Thymus (tissue), 11 donors: Measurements from ENCODE around the gene HOXC12. TPM values are rescaled to one million over a fixed set of nuclear protein-coding genes. Genes with fewer than 3 reads are reported as not detected.

Experiments
- DNase-seq, 9 donors: peaks; one replicate each; pipeline ENCODE4 v3.0.0-alpha.2; 2013; ENCODE audit warnings: low spot score in 9 of 9, low read depth in 6 of 9, missing footprints in 1 of 9
- H3K27ac ChIP-seq, 2 donors: one replicate each; pipeline ENCODE4 v1.5.1; 2013; ENCODE audit warnings: control low read depth in 1 of 2, low read depth in 1 of 2, low read length in 1 of 2, mild to moderate bottlenecking in 1 of 2, moderate library complexity in 1 of 2
- H3K27me3 ChIP-seq, 2 donors: one replicate each; pipeline ENCODE4 v1.5.1; 2013; ENCODE audit warnings: low read length in 1 of 2; ENCODE audit not compliant: control insufficient read depth in 2 of 2, insufficient read depth in 1 of 2
- H3K36me3 ChIP-seq, 2 donors: one replicate each; pipeline ENCODE4 v1.5.1; 2013; ENCODE audit warnings: low read length in 1 of 2, mild to moderate bottlenecking in 1 of 2, moderate library complexity in 1 of 2; ENCODE audit not compliant: control insufficient read depth in 2 of 2, insufficient read depth in 2 of 2
- H3K4me1 ChIP-seq, 2 donors: one replicate each; pipeline ENCODE4 v1.5.1; 2013; ENCODE audit warnings: low read length in 2 of 2; ENCODE audit not compliant: control insufficient read depth in 2 of 2, insufficient read depth in 2 of 2
- H3K4me3 ChIP-seq, 2 donors: one replicate each; pipeline ENCODE4 v1.5.1; 2013; ENCODE audit warnings: low read length in 2 of 2, control low read depth in 1 of 2, mild to moderate bottlenecking in 1 of 2
- H3K9me3 ChIP-seq, 2 donors: one replicate each; pipeline ENCODE4 v1.5.1; 2013; ENCODE audit warnings: low read length in 1 of 2, mild to moderate bottlenecking in 1 of 2; ENCODE audit not compliant: control insufficient read depth in 2 of 2, insufficient read depth in 1 of 2
- WGBS: extraction: QIAGEN DNeasy Blood & Tissue Kit; methylation state at CpG from one replicate; pipeline ENCODE4 v1.1.7; 2013; 5-methylcytosine and 5-hydroxymethylcytosine counted together
- polyA plus RNA-seq: library from polyadenylated mRNA; stranded (reverse); fragments of 200-250 nt; gene quantifications from one replicate; pipeline ENCODE4 v1.2.3, GENCODE V29; 2013
- total RNA-seq: library from RNA; stranded (reverse); fragments of 120-200 nt; gene quantifications from one replicate; pipeline ENCODE4 v1.2.4, GENCODE V29; 2013
- donor health status: healthy.

The HOXC12 gene
- total and polyA plus RNA-seq, 2 donors = 0.05 to 0.07 TPM

DNA sequence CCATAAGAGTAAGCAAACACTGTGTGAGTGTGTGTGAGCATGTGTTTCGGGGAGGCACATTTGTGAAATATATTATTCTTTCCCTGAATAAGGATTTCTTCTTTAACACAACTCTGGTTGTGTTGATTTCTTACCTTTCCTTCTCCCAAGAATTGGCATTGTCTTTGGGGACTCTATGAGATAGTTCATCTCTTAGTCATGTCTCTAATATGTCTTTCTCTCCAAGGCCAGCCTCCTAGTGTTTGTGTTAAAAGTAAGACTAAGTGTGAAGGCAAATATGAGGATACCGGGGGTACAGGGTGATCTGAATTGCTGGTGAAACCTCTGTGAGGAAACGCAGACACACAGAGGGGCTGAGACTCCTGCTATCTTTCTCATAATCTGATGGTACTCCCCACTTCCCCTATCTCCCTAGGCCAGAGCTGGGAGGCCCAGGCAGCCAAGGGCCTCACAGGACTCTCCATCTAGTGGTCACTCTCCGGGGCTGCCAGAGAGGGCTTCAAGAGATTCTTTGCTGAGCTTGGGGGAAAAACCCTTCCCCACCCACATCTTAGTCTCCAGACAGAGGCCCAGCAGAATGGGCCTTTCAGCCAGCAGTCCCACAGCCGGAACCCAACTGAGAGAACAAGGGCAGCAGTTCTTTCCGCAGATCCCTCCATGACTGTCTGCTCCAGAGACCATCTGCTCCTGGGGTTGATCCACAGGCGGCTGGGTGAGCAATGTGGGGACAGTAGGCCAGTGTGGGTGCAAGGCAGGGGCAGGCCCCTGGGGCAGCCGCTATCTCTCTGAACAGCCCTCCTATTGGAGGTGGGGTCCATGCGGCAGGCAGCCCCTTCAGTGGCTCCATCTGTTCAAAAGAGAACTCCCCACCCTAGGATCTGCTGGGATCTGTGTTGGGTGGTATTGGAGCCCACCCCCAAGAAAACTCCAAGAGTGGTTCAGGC is 5.8 kb upstream of the HOXC12 start:
- 33% methylated on average over 9 of the region's 9 CpGs for WGBS
- Histone ChIP-seq H3K36me3 (no peaks in the 10 kb centered on the region), H3K27me3 (peaks cover 90 to 100% of the 10 kb centered on the region in 2 donors), H3K9me3 (peaks cover 1 to 12% of the 10 kb centered on the region in 2 donors), H3K4me3 (no peak overlapping the region), H3K4me1 (no peaks in the 10 kb centered on the region), H3K27ac (no peak overlapping the region)
- DNase-seq = no peak

- Histone ChIP-seq H3K27ac (no peak overlapping the region), H3K36me3 (no peaks in the 10 kb centered on the region), H3K4me3 (no peak overlapping the region), H3K4me1 (no peaks in the 10 kb centered on the region), H3K27me3 (peaks cover 90 to 100% of the 10 kb centered on the region in 2 donors), H3K9me3 (peaks cover under 1 to 12% of the 10 kb centered on the region in 2 donors)
- WGBS = 8% methylated on average over 34 of the region's 34 CpGs
- no peak for DNase-seq
Observed at GRCh38 chr12:53949631-53950436, 4.9 kb upstream of the HOXC12 start.

DNA sequence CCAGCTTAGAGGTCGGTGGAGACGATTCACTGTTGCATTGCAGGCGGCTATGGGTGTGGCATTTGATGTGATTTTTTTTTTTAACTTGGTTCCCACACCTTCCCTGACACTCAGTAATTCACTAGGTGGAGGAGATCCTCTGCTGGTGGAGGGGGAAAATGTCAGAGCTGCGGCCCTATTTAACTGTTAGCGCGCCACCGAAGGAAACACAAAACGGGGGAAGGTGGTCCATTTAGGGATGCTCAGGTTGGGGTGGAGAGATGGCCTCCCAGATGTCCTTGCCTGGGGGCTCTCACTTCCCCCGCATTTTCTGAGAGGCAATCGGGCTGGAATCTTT is 4.3 kb upstream of the HOXC12 start:
- Histone ChIP-seq H3K36me3 (no peaks in the 10 kb centered on the region), H3K4me1 (no peaks in the 10 kb centered on the region), H3K27me3 (peaks cover 90 to 99% of the 10 kb centered on the region in 2 donors), H3K27ac (no peak overlapping the region), H3K9me3 (peaks cover 0 to 9% of the 10 kb centered on the region in 2 donors), H3K4me3 (no peak overlapping the region)
- no peak for DNase-seq
- 9% methylated on average over 10 of the region's 10 CpGs for WGBS

DNA sequence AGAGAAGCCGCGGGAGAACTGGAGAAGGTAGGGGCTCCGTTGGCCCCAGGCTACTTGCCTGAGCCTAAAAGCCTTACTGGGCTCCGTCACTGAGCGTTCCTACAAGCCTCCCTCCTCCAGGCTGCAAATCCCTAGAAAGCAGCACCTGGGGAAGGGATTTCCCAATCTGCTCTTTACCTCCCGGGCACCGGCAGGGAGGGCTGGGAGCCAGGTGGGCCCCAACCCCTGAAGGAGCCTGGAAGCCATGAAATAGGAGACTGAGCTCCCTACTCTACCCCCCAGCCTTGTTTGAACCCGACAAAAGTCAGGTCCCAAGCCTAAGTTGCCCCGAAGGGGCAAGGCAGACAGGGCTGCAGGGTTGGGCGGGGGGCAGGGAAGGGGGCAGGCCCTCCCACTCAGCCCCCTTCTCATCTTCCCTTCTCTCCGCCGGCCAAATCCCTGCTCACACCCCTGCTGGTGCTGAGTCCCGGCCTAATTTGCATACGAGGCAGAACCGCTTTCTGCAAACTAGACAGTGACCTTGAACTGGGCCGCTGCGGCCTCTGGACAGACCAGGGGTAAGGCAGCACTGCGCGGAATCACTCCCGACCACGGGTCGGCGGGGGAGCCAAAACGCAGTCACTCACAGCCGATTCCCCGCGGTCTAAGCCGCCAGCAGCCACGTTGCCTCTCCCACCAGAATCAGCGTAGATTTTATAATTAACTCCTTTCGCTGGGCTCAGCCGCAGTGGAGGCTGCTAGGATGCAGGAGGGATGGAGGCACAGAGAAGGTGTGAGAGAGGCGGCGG is 3.7 kb upstream of the HOXC12 start:
- Histone ChIP-seq H3K4me3 (no peak overlapping the region), H3K27ac (no peak overlapping the region), H3K9me3 (peaks cover 0 to 9% of the 10 kb centered on the region in 2 donors), H3K36me3 (no peaks in the 10 kb centered on the region), H3K4me1 (no peaks in the 10 kb centered on the region), H3K27me3 (peaks cover 91 to 99% of the 10 kb centered on the region in 2 donors)
- no peak for DNase-seq
- WGBS = 8% methylated on average over 34 of the region's 34 CpGs

DNA sequence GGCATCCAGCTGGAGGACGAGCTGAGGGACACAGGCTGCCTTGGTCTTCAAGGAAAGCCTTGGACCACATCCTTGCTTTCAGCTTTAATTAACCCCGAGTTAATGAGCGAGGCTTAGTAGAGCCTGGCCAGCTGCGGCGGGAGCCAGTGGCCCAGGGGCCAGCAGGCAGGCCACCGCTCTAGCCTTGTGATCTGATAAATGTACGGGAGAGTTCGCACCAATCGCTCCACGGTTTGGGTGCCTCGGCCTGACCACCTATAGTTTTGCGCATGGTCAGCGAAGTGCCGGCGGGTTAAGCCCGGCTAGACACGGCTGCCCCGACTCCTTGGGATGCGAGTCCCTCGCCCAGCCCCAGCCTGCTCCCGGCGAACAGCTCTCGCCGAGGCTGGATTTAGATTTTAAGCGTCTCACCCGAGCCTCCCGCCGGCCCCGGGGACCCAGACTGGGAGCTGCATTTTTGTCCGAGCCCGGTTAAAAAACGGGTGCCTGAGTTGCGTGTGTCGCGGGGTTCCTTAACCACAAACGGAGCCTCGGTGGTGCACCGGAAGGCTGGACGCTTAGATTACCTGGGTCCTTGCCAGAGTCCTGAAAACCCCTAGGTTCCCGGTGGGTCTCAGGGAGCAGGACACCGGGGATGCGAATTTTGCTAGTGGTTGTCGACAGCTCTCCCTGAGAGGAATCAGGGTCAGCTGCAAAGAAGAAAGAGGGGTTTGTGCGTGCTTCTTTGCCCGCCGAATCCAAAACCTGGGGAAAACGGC is 2.9 kb upstream of the HOXC12 start:
- peaks cover 0 to 9% of the 10 kb centered on the region in 2 donors for H3K9me3 ChIP-seq
- H3K4me1 ChIP-seq = no peaks in the 10 kb centered on the region
- H3K4me3 ChIP-seq = no peak overlapping the region
- no peaks in the 10 kb centered on the region for H3K36me3 ChIP-seq
- peaks cover 91 to 99% of the 10 kb centered on the region in 2 donors for H3K27me3 ChIP-seq
- H3K27ac ChIP-seq = no peak overlapping the region
- WGBS = 4% methylated on average over 47 of the region's 47 CpGs
- DNase-seq = no peak

GRCh38 chr12:53952335-53952694 is 2.4 kb upstream of the HOXC12 start:
- Histone ChIP-seq H3K4me1 (no peaks in the 10 kb centered on the region), H3K27ac (no peak overlapping the region), H3K36me3 (no peaks in the 10 kb centered on the region), H3K9me3 (peaks cover 0 to 9% of the 10 kb centered on the region in 2 donors), H3K4me3 (no peak overlapping the region), H3K27me3 (peaks cover 92 to 99% of the 10 kb centered on the region in 2 donors)
- no peak for DNase-seq
- 10% methylated on average over 13 of the region's 13 CpGs for WGBS

DNA sequence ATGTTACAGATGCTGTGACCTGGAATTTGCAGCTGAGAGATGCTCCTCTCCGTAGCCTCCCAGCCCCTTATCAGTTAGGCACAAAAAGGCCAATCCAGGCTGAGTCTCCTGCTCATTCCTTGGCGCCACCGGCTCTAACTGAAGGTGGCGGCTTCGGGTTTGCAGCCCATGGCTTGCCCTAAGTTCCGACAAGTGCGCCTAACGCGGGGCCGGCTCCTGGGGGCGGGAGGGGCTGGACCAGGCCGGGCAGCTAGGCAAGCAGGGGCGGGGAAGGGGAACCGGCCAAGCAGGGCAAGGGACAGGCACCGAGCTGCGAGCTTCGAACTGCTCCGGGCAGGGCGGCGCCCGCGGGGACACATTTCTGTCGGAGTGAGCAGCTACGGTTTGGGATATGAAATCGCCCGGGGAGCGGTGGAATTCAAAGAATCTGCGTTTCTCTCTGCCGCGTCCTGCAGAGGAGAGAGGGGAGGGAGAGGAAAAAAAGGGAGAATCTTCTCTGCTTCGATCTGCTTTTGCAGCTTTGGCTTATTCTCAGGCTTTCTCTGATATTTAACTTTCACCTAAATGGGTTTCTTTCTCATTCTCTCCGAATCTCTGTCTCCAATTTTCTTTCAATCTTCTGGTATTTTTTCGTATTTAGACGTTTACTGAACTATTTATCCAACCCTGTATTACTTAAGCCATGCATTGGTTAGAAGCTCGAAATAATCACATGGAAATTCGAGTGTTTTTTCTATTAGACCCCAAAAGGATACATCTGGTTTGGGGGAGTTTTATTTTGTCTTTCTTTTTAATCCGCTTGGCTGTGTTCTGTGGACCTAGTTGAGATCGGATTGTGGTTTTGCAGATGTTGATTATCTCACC is 1.6 kb upstream of the HOXC12 start:
- H3K4me1 ChIP-seq = no peaks in the 10 kb centered on the region

More for the DNA sequence above, 1.6 kb upstream of the HOXC12 start:
- H3K4me3 ChIP-seq = no peak overlapping the region
- WGBS = 8% methylated on average over 38 of the region's 38 CpGs
- no peak for DNase-seq
- peaks cover 0 to 9% of the 10 kb centered on the region in 2 donors for H3K9me3 ChIP-seq
- no peaks in the 10 kb centered on the region for H3K36me3 ChIP-seq
- H3K27ac ChIP-seq = no peak overlapping the region
- peaks cover 95 to 99% of the 10 kb centered on the region in 2 donors for H3K27me3 ChIP-seq
